H1 (cell line): ENCODE measurements around the gene APOL3. TPM values are rescaled to one million over a fixed set of nuclear protein-coding genes. Genes with fewer than 3 reads are reported as not detected.
"Not testable (repeated sequence)": the region's sequence is repeated elsewhere in the genome, so short reads cannot be mapped to it uniquely, and the experiment has no call there.

ENCODE experiments used
- CTCF ChIA-PET: fragments of 300-600 bp; sonication (Branson Sonifier 250); formaldehyde crosslinking; loops from one replicate; lab custom pipeline; 2021; ENCODE audit not compliant: partially characterized antibody; lab: Charles Lee
- POLR2A ChIA-PET: fragments of 300-600 bp; sonication (Branson Sonifier 250); formaldehyde crosslinking; loops from one replicate; lab custom pipeline; 2021; ENCODE audit warnings: inconsistent platforms; ENCODE audit not compliant: partially characterized antibody; lab: Charles Lee
- DNase-seq, 2 experiments: peaks; one replicate each; pipeline versions ENCODE4 v3.0.0 to v3.0.0-alpha.2; 2010 to 2022; ENCODE audit warnings: low spot score in 2 of 2, low read depth in 1 of 2, mixed read lengths in 1 of 2
- FAIRE-seq: peaks from 2 replicates; lab custom pipeline; 2011; peaks lifted over from hg19 to GRCh38; lab: Jason Lieb, UNC
- H2AFZ ChIP-seq: 2 replicates; pipeline ENCODE4 v1.8.1; 2012; ENCODE audit warnings: low read length, inconsistent platforms
- H2AK5ac ChIP-seq: 2 replicates; pipeline ENCODE4 v1.6.1; 2013; ENCODE audit warnings: low read depth, low read length
- H2BK120ac ChIP-seq: replicated peaks from 2 replicates; pipeline ENCODE3; 2013; ENCODE audit warnings: low read depth, low read length, inconsistent platforms
- H2BK12ac ChIP-seq: 2 replicates; pipeline ENCODE4 v1.6.1; 2013; ENCODE audit warnings: low read depth, low read length
- H2BK15ac ChIP-seq: 2 replicates; pipeline ENCODE4 v1.6.1; 2013; ENCODE audit warnings: low read length
- H2BK20ac ChIP-seq: 2 replicates; pipeline ENCODE4 v1.6.1; 2013; ENCODE audit warnings: low read length
- H2BK5ac ChIP-seq: 2 replicates; pipeline ENCODE4 v1.6.1; 2013; ENCODE audit warnings: low read depth, low read length
- H3K14ac ChIP-seq: 2 replicates; pipeline ENCODE4 v1.6.1; 2013; ENCODE audit warnings: inconsistent platforms; ENCODE audit not compliant: insufficient read length
- H3K18ac ChIP-seq: 2 replicates; pipeline ENCODE4 v1.6.1; 2013; ENCODE audit warnings: low read length; ENCODE audit errors: extremely low read depth
- H3K23ac ChIP-seq: 2 replicates; pipeline ENCODE4 v1.6.1; 2013; ENCODE audit warnings: inconsistent platforms; ENCODE audit not compliant: insufficient read length
- H3K23me2 ChIP-seq: 2 replicates; pipeline ENCODE4 v1.6.1; 2013; ENCODE audit warnings: low read depth, low read length
- H3K27ac ChIP-seq: 2 replicates; pipeline ENCODE4 v1.6.1; 2011; ENCODE audit warnings: low read depth, low read length, inconsistent platforms
- H3K27me3 ChIP-seq, 4 experiments: replicated peaks in 1 of 4; 1 replicate in 1 of 4; 2 replicates in 3 of 4; pipeline versions ENCODE4 v1.6.1 to v1.8.1; 2011 to 2013; ENCODE audit warnings: low read length in 3 of 4, mild to moderate bottlenecking in 3 of 4, inconsistent platforms in 2 of 4, mixed read lengths in 2 of 4, moderate library complexity in 1 of 4; ENCODE audit not compliant: control insufficient read depth in 3 of 4, insufficient read depth in 3 of 4; ENCODE audit errors: extremely low read depth in 1 of 4
- H3K36me3 ChIP-seq, 4 experiments: 2 replicates each; pipeline versions ENCODE4 v1.6.1 to v1.8.1; 2011 to 2013; ENCODE audit warnings: mild to moderate bottlenecking in 4 of 4, low read length in 3 of 4, moderate library complexity in 2 of 4, control low read depth in 1 of 4, inconsistent platforms in 1 of 4; ENCODE audit not compliant: insufficient read depth in 4 of 4, control insufficient read depth in 2 of 4
- H3K4ac ChIP-seq: replicated peaks from 2 replicates; pipeline ENCODE3; 2013; ENCODE audit warnings: low read length, low read depth, mixed read lengths, inconsistent platforms; ENCODE audit not compliant: insufficient read length
- H3K4me1 ChIP-seq, 4 experiments: replicated peaks in 1 of 4; 1 replicate in 1 of 4; 2 replicates in 3 of 4; pipeline versions ENCODE4 v1.6.1 to v1.8.1; 2011 to 2013; ENCODE audit warnings: low read length in 3 of 4, inconsistent platforms in 2 of 4, mixed read lengths in 1 of 4; ENCODE audit not compliant: insufficient read depth in 4 of 4, control insufficient read depth in 3 of 4
- H3K4me2 ChIP-seq, 2 experiments: 2 replicates each; pipeline versions ENCODE4 v1.6.1 to v1.8.1; 2011 to 2013; ENCODE audit warnings: low read depth in 2 of 2, low read length in 2 of 2, control low read depth in 1 of 2, inconsistent platforms in 1 of 2, mild to moderate bottlenecking in 1 of 2; ENCODE audit not compliant: insufficient read depth in 1 of 2
- H3K4me3 ChIP-seq, 4 experiments: fragments of 200-600, 300-600 bp in 1 of 4; sonication (generic), shearing (Covaris generic), sonication (Bioruptor Twin) in 1 of 4; 2 replicates each; pipeline versions ENCODE4 v1.5.1 to v1.8.1; 2011 to 2016; ENCODE audit warnings: low read length in 4 of 4, low read depth in 3 of 4, control low read depth in 2 of 4, inconsistent platforms in 2 of 4, mild to moderate bottlenecking in 2 of 4, mixed read lengths in 1 of 4, moderate library complexity in 1 of 4; ENCODE audit not compliant: insufficient read depth in 2 of 4; ENCODE audit errors: extremely low read depth in 1 of 4
- H3K56ac ChIP-seq: replicated peaks from 2 replicates; pipeline ENCODE3; 2013; ENCODE audit warnings: low read depth, mild to moderate bottlenecking, mixed read lengths, low read length, inconsistent platforms; ENCODE audit not compliant: insufficient read length
- H3K79me1 ChIP-seq: 2 replicates; pipeline ENCODE4 v1.6.1; 2013; ENCODE audit warnings: low read depth, low read length, control low read depth
- H3K79me2 ChIP-seq, 2 experiments: 2 replicates each; pipeline versions ENCODE4 v1.6.1 to v1.8.1; 2012 to 2013; ENCODE audit warnings: low read length in 2 of 2, mild to moderate bottlenecking in 2 of 2, inconsistent platforms in 1 of 2; ENCODE audit not compliant: insufficient read depth in 2 of 2, control insufficient read depth in 1 of 2
- H3K9ac ChIP-seq, 4 experiments: replicated peaks in 1 of 4; 1 replicate in 1 of 4; 2 replicates in 3 of 4; pipeline versions ENCODE4 v1.6.1 to v1.8.1; 2011 to 2013; ENCODE audit warnings: low read depth in 3 of 4, low read length in 3 of 4, control low read depth in 2 of 4, mild to moderate bottlenecking in 2 of 4, moderate library complexity in 2 of 4, inconsistent platforms in 1 of 4; ENCODE audit errors: extremely low read depth in 1 of 4
- H3K9me3 ChIP-seq, 2 experiments: 2 replicates each; pipeline versions ENCODE4 v1.6.1 to v1.8.1; 2012 to 2013; ENCODE audit warnings: mild to moderate bottlenecking in 2 of 2, moderate library complexity in 2 of 2, control low read depth in 1 of 2, inconsistent platforms in 1 of 2, low read depth in 1 of 2, low read length in 1 of 2, mixed read lengths in 1 of 2; ENCODE audit not compliant: insufficient read depth in 2 of 2
- H4K20me1 ChIP-seq, 2 experiments: replicated peaks in 1 of 2; 2 replicates each; pipeline versions ENCODE3 to v1.8.1; 2011 to 2013; ENCODE audit warnings: inconsistent platforms in 2 of 2, low read length in 2 of 2, mild to moderate bottlenecking in 1 of 2; ENCODE audit not compliant: insufficient read depth in 2 of 2, control insufficient read depth in 1 of 2
- H4K5ac ChIP-seq: 2 replicates; pipeline ENCODE4 v1.6.1; 2013; ENCODE audit warnings: low read length, low read depth, mixed read lengths, inconsistent platforms; ENCODE audit not compliant: insufficient read length
- H4K8ac ChIP-seq: 2 replicates; pipeline ENCODE4 v1.8.0; 2013; ENCODE audit warnings: mild to moderate bottlenecking, moderate library complexity, low read length, inconsistent platforms; ENCODE audit not compliant: insufficient read depth; ENCODE audit errors: extremely low read depth
- H4K91ac ChIP-seq: replicated peaks from 2 replicates; pipeline ENCODE3; 2013; ENCODE audit warnings: low read length, mixed read lengths, inconsistent platforms; ENCODE audit not compliant: insufficient read length
- WGBS, 2 experiments: shearing (Covaris generic) in 1 of 2; methylation state at CpG; one replicate each; pipeline versions ENCODE4 v1.1.6 to v1.1.7; 2013 to 2015; ENCODE audit warnings: low lambda C conversion rate in 2 of 2, mixed read lengths in 2 of 2, inconsistent platforms in 1 of 2, low coverage in 1 of 2, missing lambda C conversion rate in 1 of 2; ENCODE audit not compliant: insufficient replicate concordance in 2 of 2, insufficient coverage in 1 of 2, insufficient read length in 1 of 2; ENCODE audit errors: extremely low coverage in 1 of 2, missing lambda C conversion rate in 1 of 2; 5-methylcytosine and 5-hydroxymethylcytosine counted together
- polyA plus RNA-seq, 7 experiments: library from polyadenylated mRNA; depleted of rRNA in 3 of 7; stranded (reverse) in 5 of 7; unstranded in 2 of 7; fragments of >200 nt in 5 of 7; fragments of 200-250 nt in 2 of 7; gene quantifications; 1 replicate in 5 of 7; 2 replicates in 1 of 7; 4 replicates in 1 of 7; pipeline versions ENCODE4 v1.2.1 to v1.2.3, GENCODE V29; 2011 to 2013; ENCODE audit warnings: missing spikeins in 2 of 7, mixed read lengths in 2 of 7
- total RNA-seq: library from RNA; stranded (reverse); fragmentation: NEBNext Ultra II Directional; extraction: Animal tissue kit (Norgen Biotek cat#: 25700); gene quantifications from 2 replicates; pipeline ENCODE4 v1.2.1, GENCODE V29; 2021

Gene APOL3
- total and polyA plus RNA-seq, 2 of the 8 experiments (the other 6 are each of a cell fraction or from before 2014, with no cell fraction given): 0.12 TPM; not detected in 1

- H3K18ac ChIP-seq, H3K27ac ChIP-seq, H2AK5ac ChIP-seq, H3K23ac ChIP-seq, H3K36me3 ChIP-seq, H4K91ac ChIP-seq, H2BK15ac ChIP-seq, H2BK20ac ChIP-seq, H3K56ac ChIP-seq, H2BK12ac ChIP-seq, DNase-seq, H3K9me3 ChIP-seq, H2AFZ ChIP-seq, POLR2A ChIA-PET, H4K8ac ChIP-seq, H4K20me1 ChIP-seq, H2BK120ac ChIP-seq, FAIRE-seq, H3K27me3 ChIP-seq, H3K9ac ChIP-seq, H3K4me1 ChIP-seq, H3K4me2 ChIP-seq, H3K79me1 ChIP-seq, H3K79me2 ChIP-seq, H3K14ac ChIP-seq, H2BK5ac ChIP-seq, H3K4ac ChIP-seq, H3K23me2 ChIP-seq, H4K5ac ChIP-seq, H3K4me3 ChIP-seq: not testable (repeated sequence)
- CTCF ChIA-PET: interaction anchor here (0.7 to 1.8 kb wide), 3 partner anchors 9 to 34 kb away, joined by 3 to 9 read pairs (median 4); no protein-coding TSS in a partner anchor
- 88% methylated on average over 10 of the region's 10 CpGs; no CpG with 5 or more reads in 1 of the 2 experiments for WGBS, 2 experiments
Measured at GRCh38 chr22:36099561-36099960, 61.0 kb downstream of the APOL3 start.
